ENCODE data around the gene IFNE.
"Not testable (repeated sequence)": the region's sequence is repeated elsewhere in the genome, so short reads cannot be mapped to it uniquely, and the experiment has no call there.

IFNE gene

GRCh38 chr9:21491756-21492155 lies 9.6 kb upstream of the IFNE start:
- peak in 1 of 2 donors; percentile 25 for DNase-seq

- no peak for DNase-seq
These were observed 550 bp downstream of the IFNE start for GRCh38 chr9:21481470-21482056.

DNA sequence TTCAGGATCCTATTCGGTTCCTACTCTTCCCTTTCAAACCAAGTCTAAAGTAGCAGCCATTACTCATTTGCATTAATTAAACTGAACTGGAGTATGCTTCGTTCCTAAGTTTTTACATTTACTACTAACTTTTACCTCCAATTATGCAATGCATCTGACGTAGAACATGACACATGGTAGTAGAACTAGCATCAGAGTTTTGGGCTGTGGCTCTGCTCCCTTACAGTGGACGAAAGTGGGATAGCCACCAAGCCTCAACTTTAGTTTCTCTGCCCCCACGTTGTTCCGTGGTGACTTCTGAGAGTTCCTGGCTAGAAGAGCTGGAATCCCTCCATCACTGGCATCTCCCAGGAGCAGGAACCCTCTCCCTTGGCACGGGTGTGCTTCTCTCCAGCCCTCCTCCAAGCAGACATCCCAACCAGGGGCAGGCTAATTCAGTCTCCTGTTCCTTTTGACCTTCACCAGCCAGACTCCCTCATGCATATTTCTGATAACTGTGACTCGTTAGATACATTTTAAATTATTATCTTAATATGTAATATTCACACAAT lies 2.9 kb downstream of the IFNE start:
- no peak for DNase-seq

- DNase-seq, result no peak
These were observed 4.6 kb downstream of the IFNE start for GRCh38 chr9:21477466-21477865.

DNA sequence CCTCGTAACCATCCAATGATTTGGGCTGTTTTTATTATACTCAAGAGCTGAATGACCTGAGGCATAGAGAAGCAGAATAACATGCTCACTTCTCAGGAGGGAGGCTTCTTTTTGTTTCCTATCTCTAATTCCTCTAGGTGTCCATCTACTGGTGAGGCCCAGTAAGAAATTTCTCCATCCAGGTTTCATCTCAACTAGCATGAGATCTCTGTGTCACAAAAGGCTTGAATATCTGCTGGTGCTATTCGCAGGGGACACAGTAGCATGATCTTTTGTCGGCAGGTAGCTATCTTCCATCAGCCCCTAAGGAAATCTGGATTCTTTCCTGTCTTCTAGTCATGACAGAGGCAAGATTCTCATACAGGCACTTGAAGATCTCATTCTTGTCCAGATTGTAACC lies 8.9 kb downstream of the IFNE start:
- DNase-seq, result no peak

DNA sequence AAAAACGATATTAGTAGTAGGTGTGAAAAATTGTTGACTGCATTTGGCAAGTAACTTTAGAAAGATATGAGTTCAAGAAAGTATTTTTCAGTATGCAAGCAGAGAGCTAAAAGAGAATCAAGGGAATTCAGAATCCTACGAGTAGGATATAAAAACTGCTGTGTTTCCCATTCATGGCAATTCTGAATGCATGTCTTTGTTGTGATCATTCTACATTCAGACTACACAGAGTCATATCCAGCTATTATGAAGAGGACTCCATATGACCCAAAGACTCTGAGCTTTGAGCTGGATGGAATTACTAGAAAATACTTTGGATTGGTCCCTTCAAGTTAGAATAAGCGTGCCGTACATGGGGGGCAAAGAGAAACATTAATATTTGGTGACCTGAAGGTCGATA lies 12.0 kb downstream of the IFNE start:
- DNase-seq, result no peak

- peak in 1 of 2 donors; percentile 72 for DNase-seq
These were observed 16.1 kb downstream of the IFNE start for GRCh38 chr9:21465859-21466518.

- no peak for DNase-seq
These were observed 17.0 kb downstream of the IFNE start for GRCh38 chr9:21465138-21465537.

DNA sequence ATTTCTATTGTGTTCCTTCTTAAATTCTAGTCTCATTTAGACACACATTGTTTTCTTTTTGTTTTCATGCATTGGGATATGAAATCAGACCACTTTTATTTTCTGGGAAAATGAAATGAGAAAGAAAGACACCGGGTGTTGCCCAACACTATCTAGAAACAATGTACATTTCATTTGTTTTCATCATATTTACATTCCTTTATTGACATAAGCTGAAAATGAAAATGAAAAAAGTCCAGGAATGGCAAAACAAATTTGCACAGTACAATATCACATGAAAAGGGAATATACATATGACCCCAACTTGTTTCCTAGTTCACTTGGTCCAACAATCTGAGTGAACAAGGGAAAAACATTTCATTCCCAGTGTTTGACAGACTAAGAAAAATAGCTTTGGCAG lies 20.7 kb downstream of the IFNE start:
- no peak for DNase-seq

GRCh38 chr9:21455320-21455719 lies 26.8 kb downstream of the IFNE start:
- peak; percentile 36 to 49 for DNase-seq

DNA sequence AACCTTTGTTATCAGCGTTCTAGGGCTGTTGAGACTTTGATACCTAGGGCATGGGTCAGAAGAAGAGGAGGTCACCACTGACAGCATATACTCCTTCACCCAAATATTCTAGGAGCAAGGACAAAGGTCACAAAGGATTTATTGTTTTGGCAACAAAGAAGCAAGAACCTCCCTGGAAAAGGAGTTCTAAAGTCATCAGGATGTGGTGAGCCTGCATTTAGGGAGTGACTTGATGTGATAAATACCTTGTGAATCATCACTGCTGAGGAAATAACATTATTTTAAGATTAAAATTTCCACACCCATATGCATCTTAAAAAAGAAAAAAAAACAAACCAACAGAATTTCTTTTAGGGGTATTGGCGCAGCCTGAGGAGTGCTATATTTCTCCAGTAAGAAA lies 28.0 kb downstream of the IFNE start:
- no peak for DNase-seq

- DNase-seq, result no peak
These were observed 29.4 kb downstream of the IFNE start for GRCh38 chr9:21452681-21453080.

DNA sequence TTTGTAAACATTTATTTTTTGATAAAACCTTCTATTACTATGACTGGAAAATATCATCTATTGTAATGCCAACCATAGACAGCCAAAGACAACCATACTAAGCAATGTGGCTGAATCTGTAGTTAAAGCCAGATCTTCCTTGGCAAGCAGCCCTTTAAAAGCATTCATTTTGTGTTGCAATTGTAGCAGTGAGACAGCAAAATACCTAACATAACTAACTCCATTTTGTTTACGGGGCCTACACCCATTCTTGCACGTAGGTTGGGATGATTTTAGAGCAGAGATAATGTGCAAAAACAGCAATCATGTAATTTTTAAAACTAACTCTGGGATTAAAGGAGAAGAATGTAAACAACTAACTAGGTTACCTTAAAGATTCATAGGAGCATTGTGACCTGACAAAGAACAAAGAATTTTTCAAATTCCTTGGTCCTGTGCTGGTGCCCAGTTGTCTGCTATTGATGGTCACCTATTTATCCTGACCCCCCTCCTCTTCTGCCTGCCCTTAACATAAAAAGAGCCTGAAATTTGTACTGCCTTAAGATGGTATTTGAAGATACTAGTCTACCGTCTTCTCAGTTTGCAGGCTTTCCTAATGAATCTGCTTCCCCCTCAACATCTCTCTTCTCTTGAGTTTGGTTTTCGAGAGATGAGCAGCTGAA lies 31.2 kb downstream of the IFNE start:
- DNase-seq, result no peak

- DNase-seq, result not testable (repeated sequence)
These were observed 32.8 kb downstream of the IFNE start for GRCh38 chr9:21449312-21449711.

GRCh38 chr9:21443849-21444625 lies 38.1 kb downstream of the IFNE start:
- peak; percentile 43 to 73 for DNase-seq

DNA sequence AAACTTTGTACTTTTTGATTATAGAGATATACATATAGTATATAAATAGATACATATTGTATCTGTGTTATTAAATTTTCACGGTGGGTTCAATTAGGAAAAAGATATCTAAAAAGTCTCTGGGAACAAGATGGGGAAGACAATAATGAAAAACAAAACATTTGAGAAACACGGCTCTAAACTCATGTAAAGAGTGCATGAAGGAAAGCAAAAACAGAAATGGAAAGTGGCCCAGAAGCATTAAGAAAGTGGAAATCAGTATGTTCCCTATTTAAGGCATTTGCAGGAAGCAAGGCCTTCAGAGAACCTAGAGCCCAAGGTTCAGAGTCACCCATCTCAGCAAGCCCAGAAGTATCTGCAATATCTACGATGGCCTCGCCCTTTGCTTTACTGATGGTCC lies 42.0 kb downstream of the IFNE start, which contains the start of gene IFNA1:
IFNA1 (plus strand) TSS at position 301 of the 400 bp plus-strand sequence; CDS start at position 370, 69 bp downstream.
- no peak for DNase-seq

DNA sequence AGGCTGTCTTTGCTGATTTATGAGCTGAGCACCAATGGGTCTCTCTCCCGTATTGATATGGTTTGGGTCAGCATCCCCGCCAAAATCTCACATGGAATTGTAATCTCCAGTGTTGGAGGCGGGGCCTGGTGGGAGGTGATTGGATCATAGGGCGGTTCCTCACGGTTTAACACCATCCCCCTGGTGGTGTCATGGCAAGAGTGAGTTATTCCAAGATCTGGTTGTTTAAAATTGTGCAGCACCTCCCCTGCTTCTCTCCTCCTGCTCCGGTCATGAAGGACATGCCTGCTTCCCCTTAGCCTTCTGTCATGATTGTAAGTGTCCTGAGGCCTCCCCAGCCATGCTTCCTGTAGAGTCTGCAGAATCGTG lies 47.1 kb downstream of the IFNE start:
- DNase-seq, result not testable (repeated sequence)

- DNase-seq, result peak in 1 of 2 donors; percentile 57
These were observed 47.7 kb downstream of the IFNE start for GRCh38 chr9:21434202-21435014.

- DNase-seq, result no peak
These were observed 49.3 kb downstream of the IFNE start for GRCh38 chr9:21432672-21433425.
